Kasumi-1 (cell line): ENCODE data around the gene XRN2.

ENCODE experiments used
- DNase-seq, 2 experiments: peaks; one replicate each; lab custom pipeline; 2025; lab: John Stamatoyannopoulos, UW

XRN2 gene

GRCh38 chr20:21432911-21433310 lies 129.8 kb downstream of the XRN2 start:
- no peak for DNase-seq

- DNase-seq, result no peak
These were observed 130.3 kb downstream of the XRN2 start for GRCh38 chr20:21433329-21433890.

- DNase-seq, result no peak
These were observed 132.4 kb downstream of the XRN2 start for GRCh38 chr20:21435576-21435975.

DNA sequence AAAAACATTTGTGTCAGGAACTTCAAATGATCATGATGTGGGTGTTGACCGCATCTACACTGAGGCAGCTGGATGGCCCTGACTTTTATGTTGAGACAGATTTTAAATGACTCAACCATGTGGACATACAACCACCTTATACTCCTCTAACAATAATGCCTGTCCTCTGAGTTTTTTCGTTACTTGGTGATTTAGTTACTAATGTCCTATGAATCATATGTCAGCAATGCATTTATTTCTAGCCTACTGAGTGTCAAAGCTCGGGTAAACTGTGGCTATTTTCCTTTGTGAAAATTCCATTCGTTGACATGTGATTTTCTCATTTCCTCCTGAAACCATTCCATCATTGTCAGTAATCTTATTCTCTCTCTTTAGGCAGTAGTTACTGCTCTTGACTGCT lies 133.1 kb downstream of the XRN2 start:
- no peak for DNase-seq

GRCh38 chr20:21437248-21437647 lies 134.1 kb downstream of the XRN2 start:
- no peak for DNase-seq

DNA sequence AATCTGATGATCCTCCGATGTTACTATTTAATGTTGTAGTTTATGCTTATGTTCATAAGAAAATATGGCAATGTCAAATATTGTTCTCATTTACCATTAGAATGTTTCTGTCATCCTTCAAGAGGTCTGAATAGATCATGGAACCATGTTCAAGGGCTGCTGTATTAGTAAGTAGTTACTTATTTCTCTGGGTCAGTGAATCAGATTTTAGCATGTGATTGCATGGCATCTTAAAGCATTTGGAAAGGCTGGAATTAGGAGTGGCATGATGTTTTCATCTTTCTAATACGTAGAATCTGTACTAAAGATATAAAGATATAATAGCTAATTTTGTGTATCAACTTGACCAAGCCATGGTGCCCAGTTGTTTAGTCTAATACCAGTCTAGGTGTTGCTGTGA lies 134.7 kb downstream of the XRN2 start:
- no peak for DNase-seq
